HG03575 (cell line): ENCODE data around the gene NCCRP1.

Experiments used
- ATAC-seq: cut with Tn5 transposase; IDR thresholded peaks from one replicate; pipeline ENCODE4 v1.9.1; 2021; ENCODE audit not compliant: unreplicated experiment, insufficient number of reproducible peaks, low FRiP score; ENCODE audit errors: extremely low read depth

Gene NCCRP1, protein sequence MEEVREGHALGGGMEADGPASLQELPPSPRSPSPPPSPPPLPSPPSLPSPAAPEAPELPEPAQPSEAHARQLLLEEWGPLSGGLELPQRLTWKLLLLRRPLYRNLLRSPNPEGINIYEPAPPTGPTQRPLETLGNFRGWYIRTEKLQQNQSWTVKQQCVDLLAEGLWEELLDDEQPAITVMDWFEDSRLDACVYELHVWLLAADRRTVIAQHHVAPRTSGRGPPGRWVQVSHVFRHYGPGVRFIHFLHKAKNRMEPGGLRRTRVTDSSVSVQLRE

DNA sequence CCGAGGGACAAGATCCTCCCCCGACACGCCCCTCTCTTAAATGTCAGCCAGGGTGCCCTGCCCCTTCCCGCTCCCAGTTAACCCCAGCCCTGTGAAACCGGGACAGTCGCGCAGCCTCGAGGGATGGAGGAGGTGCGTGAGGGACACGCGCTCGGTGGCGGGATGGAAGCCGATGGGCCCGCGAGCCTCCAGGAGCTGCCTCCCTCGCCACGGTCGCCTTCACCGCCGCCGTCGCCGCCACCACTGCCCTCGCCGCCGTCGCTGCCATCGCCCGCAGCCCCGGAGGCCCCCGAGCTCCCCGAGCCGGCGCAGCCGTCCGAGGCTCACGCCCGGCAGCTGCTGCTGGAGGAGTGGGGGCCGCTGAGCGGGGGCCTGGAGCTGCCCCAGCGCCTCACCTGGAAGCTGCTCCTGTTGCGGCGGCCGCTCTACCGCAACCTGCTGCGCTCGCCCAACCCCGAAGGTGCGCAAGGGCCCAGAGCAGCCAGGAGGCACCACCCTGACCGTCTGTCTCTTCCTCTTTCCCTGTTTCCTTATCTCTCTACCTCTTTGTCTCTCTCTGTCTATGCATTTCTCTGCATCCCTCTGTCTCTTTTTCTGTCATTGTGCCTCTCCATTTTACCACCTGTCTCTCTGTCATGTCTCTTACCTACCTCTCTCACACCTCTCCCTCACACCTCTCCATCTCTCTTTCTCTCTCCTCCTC, at the start of gene NCCRP1:
Gene NCCRP1 (plus strand): TSS at position 105 of the 703 bp plus-strand sequence. CDS start 19 bp downstream, at position 124.
- ATAC-seq, result no peak

DNA sequence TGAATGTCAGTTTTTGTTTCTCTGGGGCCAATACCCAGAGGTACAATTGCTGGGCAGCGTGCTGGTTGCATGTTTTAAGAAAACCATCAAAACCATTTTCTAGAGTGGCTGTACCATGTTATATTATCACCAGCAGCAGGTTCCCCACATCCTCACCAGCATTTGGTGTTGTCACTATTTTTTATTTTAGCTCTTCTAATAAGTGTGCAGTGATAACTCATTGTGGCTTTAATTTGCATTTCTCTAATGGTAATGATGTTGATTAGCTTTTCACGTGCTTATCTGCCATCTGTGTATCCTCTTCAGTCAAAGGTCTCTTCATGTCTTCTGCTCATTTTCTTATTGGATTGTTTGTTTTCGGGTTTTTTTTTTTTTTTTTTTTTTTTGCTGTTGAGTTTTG, 49.3 kb upstream of the NCCRP1 start:
- ATAC-seq, result no peak

DNA sequence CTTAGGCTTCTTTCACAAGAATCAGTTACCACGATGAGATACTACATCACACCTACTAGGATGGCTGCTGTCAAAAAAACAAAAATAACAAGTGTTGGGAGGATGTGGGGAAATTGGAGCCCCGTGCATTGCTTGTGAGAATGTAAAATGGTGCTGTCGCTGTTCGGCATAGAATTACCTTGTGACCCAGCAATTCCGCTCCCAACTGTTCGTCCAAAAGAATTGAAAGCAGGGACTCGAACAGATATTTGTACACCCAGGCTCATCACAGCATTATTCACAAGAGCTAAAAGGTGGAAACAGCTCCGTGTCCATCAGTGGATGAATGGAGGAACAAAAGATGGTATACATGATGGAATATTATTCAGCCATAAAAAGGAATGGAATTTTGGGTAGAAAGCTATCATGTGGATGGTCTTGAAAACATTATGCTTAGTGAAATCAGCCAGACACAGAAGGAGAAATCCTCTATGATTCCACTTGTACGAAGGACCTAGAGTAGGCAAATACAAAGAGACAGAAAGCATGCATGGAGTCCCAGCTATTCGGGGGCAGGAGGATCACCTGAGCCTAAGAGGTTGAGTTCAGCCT, 47.7 kb upstream of the NCCRP1 start:
- no peak for ATAC-seq

DNA sequence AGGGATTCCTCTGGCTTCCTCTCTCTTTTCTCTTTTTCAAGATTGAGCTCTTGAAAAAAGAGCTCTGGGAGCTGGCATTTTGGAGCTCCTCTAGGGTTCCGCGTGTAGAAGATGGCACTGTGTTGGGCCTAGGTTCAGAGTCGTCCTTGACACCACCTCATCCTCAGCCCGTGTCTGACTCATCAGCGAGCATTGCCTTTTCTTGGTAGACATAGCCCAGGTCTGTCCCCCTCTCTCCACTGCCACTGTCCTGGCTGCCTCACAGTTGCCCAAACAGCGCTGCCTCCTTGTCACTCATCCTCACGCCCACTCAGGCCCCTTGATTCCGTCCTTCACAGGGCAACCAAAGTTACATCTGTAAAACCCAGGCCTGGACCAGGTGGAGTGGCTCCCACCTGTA, 46.5 kb upstream of the NCCRP1 start:
- no peak for ATAC-seq

DNA sequence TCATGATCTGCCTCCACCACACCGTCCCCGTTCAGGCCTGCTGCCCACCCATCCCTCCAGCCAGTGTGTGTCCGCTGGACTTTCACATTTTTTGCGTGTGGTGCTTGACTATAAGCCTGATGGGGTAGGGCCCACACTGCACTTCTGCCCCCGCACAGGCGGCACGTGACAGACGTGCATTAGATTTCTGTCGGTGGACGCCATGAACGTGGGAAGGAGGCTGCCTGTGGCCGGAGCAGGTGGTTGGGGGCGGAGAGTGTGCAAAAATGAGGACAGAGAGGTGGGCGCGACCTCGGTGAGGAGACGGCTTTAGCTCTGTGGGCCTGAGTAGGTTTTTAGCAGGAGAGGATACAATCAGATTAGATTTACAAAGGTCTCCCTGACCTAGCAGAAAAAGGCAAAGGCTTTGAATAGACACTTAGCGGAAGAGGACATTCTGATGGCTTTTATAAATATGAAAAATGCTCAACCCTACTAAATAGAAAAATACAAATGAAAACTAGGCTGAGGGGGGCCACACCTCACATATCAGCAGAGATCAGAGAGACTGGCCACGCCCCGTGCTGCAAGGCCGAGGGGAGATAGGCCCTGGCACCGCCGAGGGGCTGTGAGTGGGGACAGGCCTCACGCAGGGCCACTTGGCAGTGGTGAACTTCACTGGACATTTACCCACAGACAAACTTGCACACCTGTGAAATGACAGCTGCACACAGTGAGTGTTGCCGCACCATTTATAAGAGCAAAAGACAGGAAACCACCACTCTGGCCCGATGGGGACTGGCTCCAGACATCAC, 45.8 kb upstream of the NCCRP1 start:
- no peak for ATAC-seq

DNA sequence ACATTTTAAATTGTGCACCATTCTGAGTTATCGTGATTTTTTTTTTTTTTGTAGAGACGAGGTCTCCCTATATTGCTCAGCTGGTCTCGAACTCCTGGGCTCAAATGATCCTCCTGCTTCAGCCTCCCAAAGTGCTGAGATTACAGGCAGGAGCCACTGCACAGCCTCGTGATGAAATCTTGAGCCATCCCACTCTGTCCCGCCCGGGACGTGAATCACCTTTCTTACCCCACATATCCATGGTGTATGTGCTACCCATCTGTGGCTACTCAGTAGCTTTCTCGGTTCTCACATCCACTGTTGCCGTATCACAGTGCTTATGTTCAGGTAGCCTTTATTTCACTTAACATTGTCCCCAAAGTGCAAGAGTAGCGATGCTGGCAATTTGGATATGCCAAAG, 44.7 kb upstream of the NCCRP1 start:
- ATAC-seq, result no peak

DNA sequence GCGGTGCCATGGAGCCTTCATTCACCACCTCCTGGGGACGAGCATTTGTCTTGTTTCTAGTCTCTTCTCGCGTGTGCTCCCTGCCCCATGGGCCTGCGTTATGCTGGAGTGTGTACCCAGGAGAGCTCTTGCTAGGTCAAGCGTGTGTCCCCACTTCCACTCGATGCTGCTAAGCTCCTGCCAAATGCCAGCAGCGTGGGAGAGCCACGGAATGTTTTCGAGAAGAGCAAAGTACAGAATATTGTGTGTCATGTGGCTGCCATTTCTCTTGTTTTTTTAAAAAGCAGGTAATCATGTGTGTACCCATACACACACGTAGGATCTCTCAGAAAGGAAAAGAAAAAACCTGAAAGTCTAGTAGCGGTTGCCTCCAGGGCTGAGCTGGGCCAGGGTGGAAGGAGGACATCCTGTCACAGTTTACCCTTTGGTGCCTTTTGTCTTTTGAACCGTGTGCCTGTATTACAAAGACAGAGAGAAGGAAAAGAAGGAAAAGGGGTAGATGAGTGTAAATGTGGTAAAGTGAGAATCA, 42.6 kb upstream of the NCCRP1 start:
- ATAC-seq, result no peak

DNA sequence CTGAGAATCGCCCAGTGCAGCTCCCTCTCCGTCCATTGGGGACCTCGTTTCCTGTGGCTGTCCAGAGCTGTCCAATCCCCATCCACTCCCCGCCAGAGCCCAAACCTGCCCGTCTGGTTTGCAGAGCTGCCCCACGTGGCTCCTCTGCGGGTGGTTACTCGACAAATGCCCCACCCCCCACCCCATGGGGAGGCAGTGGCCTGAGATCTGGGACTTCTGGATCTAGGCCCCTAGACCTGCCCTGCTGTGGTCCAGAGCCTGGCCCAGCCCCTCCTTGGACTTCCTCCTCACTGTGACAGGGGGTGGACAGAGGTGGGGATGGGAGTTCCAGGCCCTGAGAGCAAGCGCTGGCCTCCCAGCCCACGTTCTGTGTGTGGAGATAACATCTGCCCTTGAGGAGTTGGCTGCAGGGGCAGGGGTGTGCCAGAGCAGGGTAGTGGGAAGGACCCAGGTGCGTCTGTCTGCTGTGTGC, 42.1 kb upstream of the NCCRP1 start:
- no peak for ATAC-seq

DNA sequence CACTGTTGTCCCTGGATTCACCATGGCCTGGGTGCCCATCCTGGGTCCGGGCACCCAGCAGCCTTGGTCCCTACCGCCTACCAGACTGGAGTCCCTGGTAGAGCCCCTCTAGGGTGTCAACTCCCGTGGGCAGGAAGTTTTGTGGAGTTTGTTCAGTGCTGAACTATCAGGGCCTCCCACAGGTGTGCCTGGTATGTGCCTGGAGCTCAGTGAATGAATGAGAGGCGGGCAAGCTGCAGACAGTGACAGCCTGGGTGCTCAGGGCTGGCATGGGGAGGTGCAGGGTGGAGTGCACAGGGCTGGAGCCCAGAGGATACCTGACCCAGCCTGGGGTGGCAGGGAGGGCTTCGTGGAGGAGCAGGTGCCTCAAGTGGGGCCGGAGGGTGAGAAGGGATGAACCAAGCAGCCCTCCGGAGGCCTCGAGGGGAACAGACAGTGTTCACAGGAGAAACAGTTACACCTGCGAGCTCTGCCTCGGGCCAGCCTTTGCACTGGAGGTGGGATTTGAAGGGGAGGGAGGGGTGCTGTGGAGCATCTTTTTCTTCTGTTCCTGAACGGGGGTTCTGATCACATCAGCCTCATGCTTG, 41.6 kb upstream of the NCCRP1 start:
- ATAC-seq, result no peak

DNA sequence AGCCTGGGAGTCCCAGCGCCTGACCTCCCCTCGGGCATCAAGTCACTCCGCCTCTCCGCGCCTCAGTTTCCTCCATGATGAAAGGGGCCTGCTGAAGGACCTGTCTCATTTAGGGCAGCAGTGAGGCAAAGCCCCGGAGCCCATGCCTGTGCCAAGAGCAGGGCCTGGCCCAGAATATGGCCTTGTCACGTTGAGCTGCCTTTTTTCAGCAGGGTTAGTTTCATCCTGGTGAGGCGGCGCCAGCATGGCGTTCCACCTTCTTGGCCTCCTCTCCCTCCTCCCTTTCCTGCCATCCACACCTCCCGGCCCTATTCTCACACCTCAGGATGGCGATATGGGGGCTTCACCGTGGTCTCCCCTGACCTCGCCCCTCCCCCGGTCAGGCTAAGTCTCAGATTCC, 41.0 kb upstream of the NCCRP1 start:
- ATAC-seq, result no peak

DNA sequence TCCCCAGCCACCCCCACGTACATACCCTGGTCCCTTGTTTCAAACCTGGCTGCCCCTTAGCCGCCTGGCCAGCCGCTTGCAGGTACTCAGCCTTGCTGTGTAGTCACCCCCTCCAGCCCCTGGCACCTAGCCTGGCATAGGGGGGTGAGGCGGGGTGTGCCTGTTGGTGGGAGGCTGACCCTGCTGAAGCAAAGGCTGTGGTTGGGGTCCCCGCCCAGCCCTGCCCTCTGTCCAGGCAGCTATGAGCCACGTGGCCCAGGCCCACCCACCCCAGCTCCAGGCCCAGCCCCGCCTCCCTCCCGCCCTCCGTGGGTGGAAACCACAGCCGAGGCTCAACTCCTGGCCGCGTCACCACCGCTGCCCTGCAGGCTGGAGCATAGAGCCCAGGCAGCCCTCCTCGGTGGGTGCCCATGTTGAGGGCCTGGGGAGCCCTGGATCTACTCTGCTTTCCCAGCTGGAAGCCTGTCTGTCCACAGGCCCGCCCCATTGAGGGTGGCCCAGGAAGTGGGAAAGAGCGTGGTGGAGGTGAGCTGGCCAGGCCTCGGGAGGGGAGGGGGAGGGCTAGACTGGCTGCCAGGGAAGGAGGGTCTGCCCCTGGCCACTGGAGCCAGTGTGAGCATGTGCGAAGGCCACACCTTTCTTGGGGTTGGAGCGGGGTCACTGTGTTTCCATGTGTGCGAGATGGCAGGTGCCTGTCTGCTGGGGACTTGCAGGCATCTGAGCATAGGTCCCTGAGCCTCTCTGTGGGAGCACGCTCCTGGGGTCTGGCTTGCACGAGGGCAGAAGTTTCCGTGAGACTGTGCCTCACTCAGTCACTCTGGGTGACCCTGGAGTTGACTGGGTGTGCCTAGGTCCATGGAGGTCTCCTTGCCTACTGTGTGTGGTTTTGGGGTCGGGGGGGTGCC, 40.2 kb upstream of the NCCRP1 start:
- no peak for ATAC-seq

DNA sequence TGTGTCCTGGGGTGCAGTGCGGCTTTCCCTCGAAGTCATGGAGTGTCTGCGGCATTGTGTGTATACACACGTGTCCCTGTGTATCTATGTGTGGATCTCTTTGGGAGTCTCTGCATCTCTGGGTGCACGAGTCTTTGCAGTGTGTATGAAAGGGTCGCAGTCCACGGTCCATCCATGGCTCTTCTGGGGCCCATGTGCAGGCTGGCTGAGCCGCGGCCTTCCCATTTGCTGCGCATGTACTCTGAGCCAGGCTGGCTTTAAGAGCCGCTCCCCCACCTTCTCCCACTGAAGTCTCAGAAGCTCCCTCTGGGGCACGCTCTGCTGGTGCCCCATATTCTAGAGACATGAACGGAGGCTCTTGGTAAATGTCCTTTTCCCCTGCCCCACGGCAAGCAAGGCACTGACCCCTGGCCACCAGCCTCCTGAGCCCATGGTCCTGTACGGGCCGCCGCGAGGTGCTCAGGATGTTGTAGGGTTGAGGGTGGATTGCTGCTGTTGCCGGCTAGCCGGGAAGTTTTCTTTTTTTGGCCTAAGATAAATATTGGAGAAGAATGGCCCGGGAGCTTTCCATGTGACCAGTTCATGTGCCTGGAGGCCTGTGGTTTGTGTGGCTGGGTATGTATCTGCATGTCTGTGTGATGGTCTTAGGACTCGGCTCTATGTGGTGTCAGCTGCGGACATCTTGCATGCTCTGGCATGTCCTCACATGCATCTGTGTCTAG, 39.3 kb upstream of the NCCRP1 start:
- ATAC-seq, result no peak

DNA sequence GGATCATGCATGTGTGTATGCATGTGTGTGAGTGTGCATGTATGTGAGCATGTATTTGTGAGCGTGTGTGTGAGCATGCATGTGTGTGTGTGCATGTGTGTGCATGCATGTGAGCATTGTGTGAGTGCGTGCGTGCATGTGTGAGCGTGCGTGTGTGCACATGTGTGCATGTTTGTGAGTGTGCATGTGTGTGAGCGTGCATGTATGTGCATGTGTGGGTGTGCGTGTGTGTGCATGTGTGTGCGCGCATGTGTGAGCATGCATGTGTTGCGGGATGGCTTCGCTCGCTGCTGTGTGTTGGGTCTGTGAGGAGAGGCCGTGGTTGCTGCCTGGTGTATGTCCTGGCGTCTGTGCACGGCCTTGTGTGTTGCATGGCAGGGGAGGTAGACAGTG, 38.8 kb upstream of the NCCRP1 start:
- no peak for ATAC-seq

DNA sequence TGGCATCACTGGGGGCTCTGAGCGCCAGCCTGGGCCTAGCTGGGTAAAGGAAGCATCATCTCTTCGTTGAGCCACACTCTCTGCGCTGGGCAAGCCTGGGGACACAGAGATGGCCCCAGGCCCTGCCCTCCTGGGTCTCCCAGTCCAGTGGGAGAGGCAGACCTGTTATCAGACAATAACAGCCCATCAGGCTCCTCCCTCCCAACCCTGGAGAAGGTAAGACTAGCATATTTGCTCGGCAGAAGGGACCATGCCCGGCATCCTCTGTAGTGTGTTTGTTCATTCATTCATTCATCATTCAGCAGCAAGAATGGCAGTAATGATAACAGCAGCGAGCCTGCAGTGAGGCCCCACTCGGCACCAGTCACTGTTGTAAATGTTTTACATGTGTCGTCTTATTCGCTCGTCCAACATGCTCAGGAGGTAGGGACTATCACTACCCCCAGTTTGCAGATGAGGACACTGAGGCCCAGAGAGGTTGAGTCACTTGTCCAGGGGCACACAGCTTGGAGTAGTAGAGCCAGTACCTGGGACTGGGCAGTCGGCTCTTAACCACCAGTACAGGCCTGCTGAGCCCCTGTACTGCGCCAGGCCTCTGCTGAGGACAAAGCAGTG, 38.0 kb upstream of the NCCRP1 start:
- ATAC-seq, result no peak

DNA sequence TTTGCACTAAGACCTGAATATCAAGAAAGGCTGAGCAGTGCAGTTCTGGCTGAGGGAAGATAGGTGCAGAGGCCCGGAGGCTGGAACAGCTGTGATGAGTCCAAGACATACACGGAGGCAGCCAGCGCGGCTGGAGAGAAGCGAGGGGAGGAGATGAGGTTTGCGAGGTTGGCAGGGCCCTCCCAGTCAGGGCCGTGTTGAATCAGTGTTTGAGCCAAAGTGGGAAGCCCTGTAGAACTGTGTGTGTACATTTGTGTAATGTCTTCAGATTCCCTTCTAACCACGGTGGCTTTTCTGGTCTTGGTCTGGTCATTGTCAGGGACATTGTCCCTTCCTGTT, 36.3 kb upstream of the NCCRP1 start:
- ATAC-seq, result no peak

DNA sequence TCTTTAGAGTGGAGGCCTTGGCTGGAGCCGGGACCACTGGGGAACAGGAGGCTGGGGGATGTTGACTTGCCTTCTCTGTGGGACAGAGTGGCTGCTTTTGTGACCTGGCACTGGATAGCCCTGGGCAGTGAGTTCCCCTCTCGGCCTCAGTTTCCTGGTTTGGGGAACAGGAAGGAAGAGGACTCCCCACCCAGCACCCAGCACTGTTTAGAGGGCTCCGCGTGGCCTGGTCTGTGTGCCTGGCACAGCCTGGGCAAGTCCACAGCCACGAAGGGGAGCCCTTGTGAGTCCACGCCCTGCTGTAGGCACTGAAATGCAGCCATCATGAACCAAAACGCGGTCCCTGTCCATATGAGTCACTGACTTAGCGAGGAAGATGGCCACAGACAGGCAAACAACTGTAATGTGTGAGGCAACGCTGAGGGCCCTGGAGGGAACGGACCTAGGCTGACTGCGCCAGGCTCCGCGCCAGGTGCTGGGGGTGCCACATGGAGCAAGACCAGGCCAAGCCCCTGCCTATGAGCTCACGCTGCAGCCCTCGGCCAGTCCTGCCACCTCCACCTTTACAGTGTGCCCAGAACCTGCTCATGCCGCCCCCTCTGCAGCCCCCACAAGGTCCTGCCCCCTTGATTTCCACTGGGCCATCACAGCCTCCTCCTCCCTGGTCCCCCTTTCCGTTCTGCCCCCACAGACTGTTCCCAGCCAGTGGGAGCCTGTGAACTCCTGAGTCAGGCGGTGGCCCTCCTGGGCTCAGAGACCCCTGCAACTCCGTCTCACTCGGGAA, 35.7 kb upstream of the NCCRP1 start:
- no peak for ATAC-seq
